H9 (cell line): ENCODE results near the gene COL8A1. TPM values are rescaled to one million over a fixed set of nuclear protein-coding genes. Genes with fewer than 3 reads are reported as not detected.

Source experiments
- DNase-seq: peaks from one replicate; pipeline ENCODE4 v3.0.0-alpha.2; 2017
- H2AFZ ChIP-seq: one replicate; pipeline ENCODE4 v1.6.1; 2013; ENCODE audit warnings: mild to moderate bottlenecking, low read length, control low read depth, moderate library complexity
- H2AK5ac ChIP-seq: 2 replicates; pipeline ENCODE4 v1.6.1; 2013; ENCODE audit warnings: low read length, control low read depth, mixed read lengths; ENCODE audit not compliant: insufficient read length
- H2BK120ac ChIP-seq: one replicate; pipeline ENCODE4 v1.6.1; 2013; ENCODE audit warnings: low read depth, mild to moderate bottlenecking, low read length, control low read depth, inconsistent platforms; ENCODE audit not compliant: poor library complexity, severe bottlenecking
- H2BK12ac ChIP-seq: 2 replicates; pipeline ENCODE4 v1.6.1; 2013; ENCODE audit warnings: low read length, control low read depth, mixed read lengths, low read depth; ENCODE audit not compliant: insufficient read length
- H2BK15ac ChIP-seq: 2 replicates; pipeline ENCODE4 v1.6.1; 2013; ENCODE audit warnings: low read depth, low read length, control low read depth
- H2BK20ac ChIP-seq: one replicate; pipeline ENCODE4 v1.6.1; 2013; ENCODE audit warnings: low read depth, mild to moderate bottlenecking, low read length, control low read depth, inconsistent platforms; ENCODE audit not compliant: poor library complexity, severe bottlenecking
- H2BK5ac ChIP-seq: 2 replicates; pipeline ENCODE4 v1.6.1; 2013; ENCODE audit warnings: low read length, control low read depth, mixed read lengths; ENCODE audit not compliant: insufficient read length
- H3K14ac ChIP-seq: 2 replicates; pipeline ENCODE4 v1.6.1; 2013; ENCODE audit warnings: low read length, control low read depth; ENCODE audit not compliant: insufficient read depth
- H3K18ac ChIP-seq: 2 replicates; pipeline ENCODE4 v1.6.1; 2013; ENCODE audit warnings: low read depth, mild to moderate bottlenecking, mixed read lengths, low read length, control low read depth; ENCODE audit not compliant: insufficient read length
- H3K23ac ChIP-seq: 2 replicates; pipeline ENCODE4 v1.6.1; 2013; ENCODE audit warnings: low read length, control low read depth, mixed read lengths, low read depth; ENCODE audit not compliant: insufficient read length
- H3K23me2 ChIP-seq: 2 replicates; pipeline ENCODE4 v1.6.1; 2013; ENCODE audit warnings: low read depth, mild to moderate bottlenecking, mixed read lengths, low read length, control low read depth; ENCODE audit not compliant: insufficient read length, poor library complexity, severe bottlenecking
- H3K27ac ChIP-seq: 2 replicates; pipeline ENCODE4 v1.5.1; 2013; ENCODE audit warnings: low read length, control low read depth, mixed read lengths, low read depth; ENCODE audit not compliant: insufficient read length
- H3K27me3 ChIP-seq: 2 replicates; pipeline ENCODE4 v1.6.1; 2013; ENCODE audit warnings: low read length, control low read depth, inconsistent platforms; ENCODE audit not compliant: insufficient read depth
- H3K4ac ChIP-seq: 2 replicates; pipeline ENCODE4 v1.6.1; 2013; ENCODE audit warnings: low read depth, mild to moderate bottlenecking, control low read depth, inconsistent platforms, low read length, moderate library complexity
- H3K4me1 ChIP-seq: 2 replicates; pipeline ENCODE4 v1.6.1; 2013; ENCODE audit warnings: low read length, control low read depth, inconsistent platforms; ENCODE audit not compliant: insufficient read depth
- H3K4me2 ChIP-seq: 2 replicates; pipeline ENCODE4 v1.6.1; 2013; ENCODE audit warnings: low read length, control low read depth, mixed read lengths; ENCODE audit not compliant: insufficient read length, insufficient read depth
- H3K56ac ChIP-seq: 2 replicates; pipeline ENCODE4 v1.6.1; 2013; ENCODE audit warnings: low read depth, mild to moderate bottlenecking, mixed read lengths, low read length, control low read depth; ENCODE audit not compliant: insufficient read length
- H3K79me1 ChIP-seq: 2 replicates; pipeline ENCODE4 v1.6.1; 2013; ENCODE audit warnings: low read depth, mild to moderate bottlenecking, moderate library complexity, low read length, control low read depth, inconsistent platforms; ENCODE audit not compliant: insufficient read depth, poor library complexity, severe bottlenecking
- H3K79me2 ChIP-seq: 2 replicates; pipeline ENCODE4 v1.6.1; 2013; ENCODE audit warnings: low read length, control low read depth, inconsistent platforms; ENCODE audit not compliant: insufficient read depth
- H3K9ac ChIP-seq: 2 replicates; pipeline ENCODE4 v1.6.1; 2013; ENCODE audit warnings: low read length, control low read depth, mixed read lengths; ENCODE audit not compliant: insufficient read length; ENCODE audit errors: extremely low read depth
- H3K9me3 ChIP-seq: one replicate; pipeline ENCODE4 v1.6.1; 2013; ENCODE audit warnings: low read depth, low read length, inconsistent platforms; ENCODE audit not compliant: control insufficient read depth
- H3T11ph ChIP-seq: one replicate; pipeline ENCODE4 v1.6.1; 2013; ENCODE audit warnings: mild to moderate bottlenecking, low read length, control low read depth, inconsistent platforms
- H4K20me1 ChIP-seq: one replicate; pipeline ENCODE4 v1.6.1; 2013; ENCODE audit not compliant: control insufficient read depth, insufficient read length, insufficient read depth
- H4K5ac ChIP-seq: 2 replicates; pipeline ENCODE4 v1.6.1; 2013; ENCODE audit warnings: low read depth, mild to moderate bottlenecking, mixed read lengths, low read length, control low read depth; ENCODE audit not compliant: insufficient read length
- H4K8ac ChIP-seq: replicated peaks from 2 replicates; pipeline ENCODE4 v1.6.1; 2013; ENCODE audit warnings: low read length, control low read depth, mixed read lengths, low read depth; ENCODE audit not compliant: insufficient read length
- H4K91ac ChIP-seq: 2 replicates; pipeline ENCODE4 v1.6.1; 2013; ENCODE audit warnings: low read depth, mild to moderate bottlenecking, moderate library complexity, mixed read lengths, low read length, control low read depth; ENCODE audit not compliant: insufficient read length
- H3K27ac Mint-ChIP-seq, 3 experiments: 2 replicates in 2 of 3; 3 replicates in 1 of 3; pipeline ENCODE4 v1.8.0; 2020 to 2021; ENCODE audit warnings: mixed read lengths in 3 of 3, mild to moderate bottlenecking in 1 of 3, moderate library complexity in 1 of 3
- H3K27me3 Mint-ChIP-seq: 2 replicates; pipeline ENCODE4 v1.8.0; 2021; ENCODE audit warnings: low read depth, mild to moderate bottlenecking, moderate library complexity, mixed read lengths
- H3K36me3 Mint-ChIP-seq, 3 experiments: 2 replicates in 2 of 3; 3 replicates in 1 of 3; pipeline ENCODE4 v1.8.0; 2020 to 2021; ENCODE audit warnings: low read depth in 3 of 3, mixed read lengths in 3 of 3; ENCODE audit not compliant: insufficient read depth in 1 of 3
- H3K4me1 Mint-ChIP-seq, 2 experiments: 2 replicates each; pipeline ENCODE4 v1.8.0; 2020; ENCODE audit warnings: mixed read lengths in 2 of 2
- H3K4me3 Mint-ChIP-seq, 2 experiments: 2 replicates in 1 of 2; 3 replicates in 1 of 2; pipeline ENCODE4 v1.8.0; 2020 to 2021; ENCODE audit warnings: mild to moderate bottlenecking in 2 of 2, mixed read lengths in 2 of 2, moderate library complexity in 1 of 2
- H3K9me3 Mint-ChIP-seq, 2 experiments: 2 replicates in 1 of 2; 3 replicates in 1 of 2; pipeline ENCODE4 v1.8.0; 2020; ENCODE audit warnings: mild to moderate bottlenecking in 2 of 2, mixed read lengths in 2 of 2, moderate library complexity in 1 of 2
- WGBS: extraction: QIAGEN DNeasy Blood & Tissue Kit; methylation state at CpG from one replicate; pipeline ENCODE4 v1.1.7; 2013; ENCODE audit warnings: missing lambda C conversion rate, low lambda C conversion rate, mixed read lengths; ENCODE audit not compliant: insufficient read length; ENCODE audit errors: extremely low coverage; 5-methylcytosine and 5-hydroxymethylcytosine counted together
- total RNA-seq: library from RNA; stranded (reverse); gene quantifications from 2 replicates; pipeline ENCODE4 v1.2.1, GENCODE V29; 2021
- TF ChIP-seq, protein P1 (sequence below): fragments of 200-600 bp; sonication (generic); conservative IDR thresholded peaks from 3 replicates; pipeline ENCODE4 v1.8.0; 2021; ENCODE audit warnings: antibody characterized with exemption, mild to moderate bottlenecking

The COL8A1 gene
- total RNA-seq, 1 experiment from 2014 or later = 0.17 TPM

GRCh38 chr3:99681512-99681911, 43.1 kb downstream of the COL8A1 start:
- Histone ChIP-seq H2BK120ac (no peak overlapping the region), H3K27ac (no peak overlapping the region), H3K14ac (no peak overlapping the region), H4K8ac (no peak overlapping the region), H4K91ac (no peak overlapping the region), H3K4me1 (no peaks in the 10 kb centered on the region), H2BK15ac (no peak overlapping the region), H2BK20ac (no peak overlapping the region), H3K23me2 (no peaks in the 10 kb centered on the region), H3K79me2 (no peaks in the 10 kb centered on the region), H4K5ac (no peak overlapping the region), H2AK5ac (no peak overlapping the region), H3K4me2 (no peak overlapping the region), H3K4ac (no peak overlapping the region), H3K9me3 (no peaks in the 10 kb centered on the region), H2BK12ac (no peak overlapping the region), H2AFZ (no peak overlapping the region), H3K18ac (no peak overlapping the region), H3K79me1 (no peaks in the 10 kb centered on the region), H4K20me1 (no peaks in the 10 kb centered on the region), H3K9ac (no peak overlapping the region), H3K27me3 (no peaks in the 10 kb centered on the region), H3T11ph (no peak overlapping the region), H2BK5ac (no peak overlapping the region), H3K56ac (no peak overlapping the region), H3K23ac (no peak overlapping the region)
- Mint-ChIP-seq H3K4me1 (no peaks in the 10 kb centered on the region), H3K36me3 (no peaks in the 10 kb centered on the region), H3K27ac (no peak overlapping the region), H3K4me3 (no peak overlapping the region), H3K9me3 (no peaks in the 10 kb centered on the region), H3K27me3 (no peaks in the 10 kb centered on the region)
- TF ChIP-seq, protein P1, sequence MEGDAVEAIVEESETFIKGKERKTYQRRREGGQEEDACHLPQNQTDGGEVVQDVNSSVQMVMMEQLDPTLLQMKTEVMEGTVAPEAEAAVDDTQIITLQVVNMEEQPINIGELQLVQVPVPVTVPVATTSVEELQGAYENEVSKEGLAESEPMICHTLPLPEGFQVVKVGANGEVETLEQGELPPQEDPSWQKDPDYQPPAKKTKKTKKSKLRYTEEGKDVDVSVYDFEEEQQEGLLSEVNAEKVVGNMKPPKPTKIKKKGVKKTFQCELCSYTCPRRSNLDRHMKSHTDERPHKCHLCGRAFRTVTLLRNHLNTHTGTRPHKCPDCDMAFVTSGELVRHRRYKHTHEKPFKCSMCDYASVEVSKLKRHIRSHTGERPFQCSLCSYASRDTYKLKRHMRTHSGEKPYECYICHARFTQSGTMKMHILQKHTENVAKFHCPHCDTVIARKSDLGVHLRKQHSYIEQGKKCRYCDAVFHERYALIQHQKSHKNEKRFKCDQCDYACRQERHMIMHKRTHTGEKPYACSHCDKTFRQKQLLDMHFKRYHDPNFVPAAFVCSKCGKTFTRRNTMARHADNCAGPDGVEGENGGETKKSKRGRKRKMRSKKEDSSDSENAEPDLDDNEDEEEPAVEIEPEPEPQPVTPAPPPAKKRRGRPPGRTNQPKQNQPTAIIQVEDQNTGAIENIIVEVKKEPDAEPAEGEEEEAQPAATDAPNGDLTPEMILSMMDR = no peak
- no CpG with 5 or more reads among the region's 1 CpG for WGBS
- no peak for DNase-seq
